DMS53 treated with DMSO at 0.1 percent for 48 hours (cell line): Measurements from ENCODE around the gene LRP6.
A peak's percentile ranks its signal among the peaks of the same experiment; 100 is the strongest.

Experiments used
- DNase-seq: peaks from one replicate; lab custom pipeline; 2025; ENCODE audit not compliant: unreplicated experiment; lab: John Stamatoyannopoulos, UW

The LRP6 gene

GRCh38 chr12:12083688-12084087, 183.2 kb downstream of the LRP6 start:
- no peak for DNase-seq

GRCh38 chr12:12081836-12082497, 184.9 kb downstream of the LRP6 start:
- DNase-seq: peak; percentile 96

GRCh38 chr12:12079291-12079690, 187.6 kb downstream of the LRP6 start:
- no peak for DNase-seq

- peak; percentile 62 for DNase-seq
These were observed 194.6 kb downstream of the LRP6 start for GRCh38 chr12:12072064-12072760.

- DNase-seq: no peak
These were observed 195.9 kb downstream of the LRP6 start, which contains the start of gene BCL2L14 for GRCh38 chr12:12070674-12071656. Gene BCL2L14 (plus strand): TSS chr12:12070939. CDS start chr12:12079306, 8,367 bp downstream.

GRCh38 chr12:12069821-12070548, 196.9 kb downstream of the LRP6 start:
- DNase-seq: no peak

- DNase-seq: no peak
These were observed 198.1 kb downstream of the LRP6 start for GRCh38 chr12:12068751-12069150.
